ENCODE data around the gene AKNA.

AKNA gene

GRCh38 chr9:114374936-114375335 is 12.8 kb downstream of the AKNA start:
- DNase-seq: no peak

GRCh38 chr9:114373960-114374730 is 13.6 kb downstream of the AKNA start:
- no peak for DNase-seq

- no peak for DNase-seq
Measured at GRCh38 chr9:114372921-114373448, 14.8 kb downstream of the AKNA start.

GRCh38 chr9:114371973-114372917 is 15.5 kb downstream of the AKNA start:
- DNase-seq: no peak

GRCh38 chr9:114371343-114371944 is 16.3 kb downstream of the AKNA start:
- DNase-seq: no peak

- no peak for DNase-seq
Measured at GRCh38 chr9:114370968-114371320, 16.8 kb downstream of the AKNA start.

GRCh38 chr9:114370251-114370967 is 17.4 kb downstream of the AKNA start:
- DNase-seq: no peak

GRCh38 chr9:114369216-114370130 is 18.3 kb downstream of the AKNA start:
- no peak for DNase-seq

- DNase-seq: no peak
Measured at GRCh38 chr9:114367772-114368569, 19.8 kb downstream of the AKNA start.

GRCh38 chr9:114367366-114367765 is 20.4 kb downstream of the AKNA start:
- DNase-seq: no peak

GRCh38 chr9:114366334-114367128 is 21.3 kb downstream of the AKNA start:
- no peak for DNase-seq

GRCh38 chr9:114365194-114365593 is 22.6 kb downstream of the AKNA start:
- DNase-seq: no peak

- DNase-seq: no peak
Measured at GRCh38 chr9:114364134-114365041, 23.4 kb downstream of the AKNA start.

GRCh38 chr9:114363424-114363823 is 24.4 kb downstream of the AKNA start:
- no peak for DNase-seq

GRCh38 chr9:114362394-114362793 is 25.4 kb downstream of the AKNA start:
- DNase-seq: no peak

- no peak for DNase-seq
Measured at GRCh38 chr9:114361542-114361941, 26.2 kb downstream of the AKNA start.

GRCh38 chr9:114359801-114360200 is 28.0 kb downstream of the AKNA start:
- no peak for DNase-seq

GRCh38 chr9:114357911-114358328 is 29.9 kb downstream of the AKNA start:
- no peak for DNase-seq

GRCh38 chr9:114357360-114357759 is 30.4 kb downstream of the AKNA start:
- no peak for DNase-seq

All from NCI-H2081 (cell line).